ENCODE measurements around the gene HCFC1R1.
"Not testable (repeated sequence)": the region's sequence is repeated elsewhere in the genome, so short reads cannot be mapped to it uniquely, and the experiment has no call there.

Gene HCFC1R1, protein sequence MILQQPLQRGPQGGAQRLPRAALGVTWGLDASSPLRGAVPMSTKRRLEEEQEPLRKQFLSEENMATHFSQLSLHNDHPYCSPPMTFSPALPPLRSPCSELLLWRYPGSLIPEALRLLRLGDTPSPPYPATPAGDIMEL

DNA sequence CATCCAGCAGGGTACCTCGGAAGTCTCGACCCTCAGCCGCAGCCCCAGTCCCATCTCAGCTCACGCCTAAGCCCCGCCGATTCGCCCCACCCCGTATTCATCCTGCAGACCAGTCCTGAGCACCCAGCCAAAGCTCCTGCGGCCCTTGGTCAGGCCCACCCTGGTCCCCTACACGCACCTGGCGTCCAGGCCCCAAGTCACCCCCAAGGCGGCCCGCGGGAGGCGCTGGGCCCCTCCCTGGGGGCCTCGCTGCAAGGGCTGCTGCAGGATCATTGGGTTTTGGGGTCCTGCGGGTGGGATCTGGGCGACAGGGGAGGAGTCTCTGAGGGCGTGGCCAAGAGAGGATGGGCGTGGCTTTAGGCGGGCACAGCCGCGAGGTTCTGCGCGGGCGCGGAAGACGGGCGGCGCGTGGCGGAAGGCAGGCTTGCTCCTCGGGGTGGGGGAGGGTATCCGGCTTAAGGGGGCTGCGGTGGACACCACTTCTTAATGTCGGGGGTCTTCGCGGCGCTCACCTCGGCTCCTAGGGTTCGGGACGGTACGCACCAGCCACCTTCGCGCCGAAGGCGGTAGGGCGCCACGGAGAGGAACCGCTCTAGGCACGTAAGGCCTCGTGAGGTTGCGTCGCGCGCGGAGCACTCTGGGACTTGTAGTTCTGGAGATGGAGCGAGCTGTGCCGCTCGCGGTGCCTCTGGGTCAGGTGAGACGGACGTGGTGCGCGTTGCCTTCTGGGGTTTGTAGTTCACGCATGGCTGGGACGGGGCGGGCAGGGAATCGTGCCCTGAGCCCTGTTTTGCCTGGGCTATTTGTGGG, at the start of gene HCFC1R1, which contains the start of gene THOC6:
HCFC1R1 (minus strand) TSS at position 274 of the 810 bp plus-strand sequence; CDS start at position 273, 1 bp downstream.
THOC6 (plus strand) TSS at position 367 of the 810 bp plus-strand sequence; CDS start at position 659, 292 bp downstream.
- FAIRE-seq: no peak

DNA sequence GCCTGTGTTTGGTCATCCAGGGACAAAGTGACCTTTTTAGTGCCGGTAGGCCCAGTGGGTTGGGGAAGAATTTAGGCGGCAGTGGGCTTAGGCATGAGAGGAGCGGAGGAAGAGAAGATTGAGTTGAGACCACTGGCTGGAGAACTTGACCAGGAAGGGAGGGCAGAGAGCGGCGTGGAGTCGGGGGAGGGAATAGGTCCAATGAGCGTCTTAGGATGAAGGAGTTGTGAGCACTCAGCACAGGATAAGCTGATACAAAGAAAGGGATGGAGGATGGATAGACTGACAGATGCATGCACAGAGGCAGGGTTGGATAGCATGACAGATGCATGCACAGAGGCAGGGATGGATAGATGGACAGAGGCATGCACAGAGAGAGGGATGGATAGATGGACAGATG, 49.7 kb upstream of the HCFC1R1 start:
- no peak for FAIRE-seq

DNA sequence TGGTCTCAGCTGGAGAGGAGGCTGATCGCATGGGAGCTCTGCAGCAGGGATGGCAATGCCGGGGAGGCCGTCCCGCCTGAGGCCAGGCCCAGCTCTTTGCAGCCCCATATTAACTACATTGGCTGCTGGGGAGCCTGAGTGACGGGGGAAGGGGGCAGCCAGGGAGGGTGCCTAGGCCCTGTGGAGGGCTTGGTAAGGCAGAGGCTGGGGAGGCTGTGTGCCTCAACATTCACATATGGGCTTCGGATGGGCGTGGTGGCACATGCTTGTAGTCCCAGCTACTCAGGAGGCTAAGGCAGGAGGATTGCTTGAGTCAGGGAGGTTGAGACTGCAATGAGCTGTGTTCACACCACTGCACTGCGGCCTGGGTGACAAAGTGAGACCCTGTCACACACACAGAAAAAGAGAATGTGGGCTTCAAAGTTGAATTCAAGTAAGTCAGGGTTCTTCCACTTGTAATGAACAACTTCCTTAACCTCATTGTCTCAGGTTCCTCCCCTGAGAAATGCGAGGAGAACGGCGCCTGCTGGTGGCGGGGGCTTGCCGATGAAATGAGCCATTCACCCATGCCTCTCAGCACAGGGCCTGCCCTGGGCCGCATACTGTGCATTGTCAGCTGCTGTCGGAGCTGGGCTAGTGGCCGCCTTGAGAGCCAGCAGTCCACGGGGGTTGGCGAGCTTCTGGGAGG, 49.0 kb upstream of the HCFC1R1 start:
- FAIRE-seq: not testable (repeated sequence)

DNA sequence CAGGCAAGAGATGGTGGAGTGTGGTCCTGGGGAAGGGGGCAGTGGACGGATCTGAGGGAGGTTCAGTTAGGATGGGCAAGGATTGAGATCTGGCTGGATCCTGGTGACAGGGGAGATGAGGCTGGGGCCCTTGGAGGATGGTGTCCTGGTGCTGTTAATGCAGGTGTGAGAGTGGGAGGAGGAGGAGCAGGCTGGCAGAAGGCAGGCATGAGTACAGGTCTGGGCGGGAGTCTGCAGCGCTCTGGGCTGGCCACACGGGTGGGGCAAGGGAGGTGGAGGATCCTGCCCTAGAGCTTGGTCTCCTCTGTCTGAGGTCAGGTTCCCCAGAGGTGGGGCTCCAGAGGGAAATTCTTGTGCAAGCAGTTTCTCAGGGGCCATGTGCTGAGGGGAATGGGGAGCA, 48.4 kb upstream of the HCFC1R1 start:
- not testable (repeated sequence) for FAIRE-seq

DNA sequence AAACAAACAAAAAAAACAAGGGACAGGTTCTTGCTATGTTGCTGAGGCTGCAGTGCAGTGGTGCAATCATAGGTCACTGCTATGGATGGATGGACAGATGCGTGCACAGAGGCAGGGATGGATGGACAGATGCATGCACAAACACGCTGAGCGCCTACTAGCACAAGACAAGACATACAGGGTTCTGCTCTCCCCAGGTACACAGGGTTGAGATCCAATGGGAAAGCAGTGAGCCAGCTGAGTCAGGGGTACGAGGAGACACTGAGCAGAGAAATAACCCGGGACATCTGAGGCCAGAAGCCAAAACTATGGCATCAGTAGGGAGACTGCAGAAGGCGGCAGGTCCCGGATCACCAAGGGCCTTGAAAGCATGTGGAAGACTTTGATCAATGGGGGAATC, 47.9 kb upstream of the HCFC1R1 start:
- no peak for FAIRE-seq

DNA sequence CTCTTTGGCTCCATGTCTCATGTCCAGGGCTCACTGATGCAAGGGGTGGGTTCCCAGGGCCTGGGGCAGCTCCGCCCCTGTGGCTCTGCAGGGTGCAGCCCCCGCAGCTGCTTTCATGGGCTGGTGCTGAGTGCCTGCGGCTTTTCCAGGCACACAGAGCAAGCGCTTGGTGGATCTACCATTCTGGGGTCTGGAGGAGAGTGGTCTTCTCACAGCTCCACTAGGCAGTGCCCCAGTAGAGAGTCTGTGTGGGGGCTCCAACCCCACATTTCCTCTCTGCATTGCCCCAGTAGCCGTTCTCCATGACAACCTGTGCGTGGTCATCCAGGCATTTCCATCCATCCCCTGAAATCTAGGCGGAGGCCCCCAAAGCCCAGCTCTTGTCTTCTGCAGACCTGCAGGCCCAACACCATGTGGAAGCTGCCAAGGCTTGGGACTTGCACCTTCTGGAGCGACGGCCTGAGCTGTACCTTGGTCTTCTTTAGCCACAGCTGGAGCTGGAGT, 46.9 kb upstream of the HCFC1R1 start:
- no peak for FAIRE-seq

DNA sequence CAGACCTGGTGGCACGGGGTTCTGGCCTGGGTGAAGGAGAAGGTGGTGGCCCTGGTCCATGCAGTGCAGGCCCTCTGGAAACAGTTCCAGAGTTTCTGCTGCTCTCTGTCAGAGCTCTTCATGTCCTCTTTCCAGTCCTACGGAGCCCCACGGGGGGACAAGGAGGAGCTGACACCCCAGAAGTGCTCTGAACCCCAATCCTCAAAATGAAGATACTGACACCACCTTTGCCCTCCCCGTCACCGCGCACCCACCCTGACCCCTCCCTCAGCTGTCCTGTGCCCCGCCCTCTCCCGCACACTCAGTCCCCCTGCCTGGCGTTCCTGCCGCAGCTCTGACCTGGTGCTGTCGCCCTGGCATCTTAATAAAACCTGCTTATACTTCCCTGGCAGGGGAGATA, 45.4 kb upstream of the HCFC1R1 start:
- FAIRE-seq: not testable (repeated sequence)

DNA sequence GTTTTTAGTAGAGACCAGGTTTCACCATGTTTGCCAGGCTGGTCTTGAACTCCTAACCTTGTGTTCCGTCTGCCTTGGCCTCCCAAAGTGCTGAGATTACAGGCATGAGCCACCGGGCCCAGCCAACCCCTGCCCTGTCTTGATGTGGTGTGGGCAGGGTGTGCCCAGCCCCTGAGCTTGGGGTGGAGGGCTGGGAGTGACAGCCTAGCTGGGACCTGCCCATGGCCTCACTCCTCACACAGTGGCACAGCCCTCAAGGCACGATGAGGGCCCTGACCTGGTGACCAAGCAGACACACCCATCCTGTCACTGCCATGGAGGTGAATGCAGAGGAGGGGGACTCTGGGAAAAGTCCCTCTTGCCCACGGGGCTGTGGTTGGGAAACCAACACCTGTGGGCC, 44.7 kb upstream of the HCFC1R1 start:
- FAIRE-seq: no peak

DNA sequence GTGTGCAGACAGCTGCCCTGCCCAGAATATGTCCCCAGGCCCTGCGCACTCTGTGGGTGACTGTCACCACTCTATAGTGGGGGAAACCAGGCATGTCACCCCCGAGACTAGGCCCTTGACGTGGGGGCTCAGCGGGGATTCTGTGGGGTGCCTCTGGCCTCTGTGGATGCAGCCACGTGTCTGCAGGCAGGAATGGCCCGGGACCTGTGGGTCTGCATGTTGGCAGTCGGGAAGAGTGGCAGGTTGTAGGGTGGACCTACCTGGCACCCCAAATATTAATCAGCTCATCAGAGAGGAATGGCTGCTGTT, 42.7 kb upstream of the HCFC1R1 start:
- no peak for FAIRE-seq

DNA sequence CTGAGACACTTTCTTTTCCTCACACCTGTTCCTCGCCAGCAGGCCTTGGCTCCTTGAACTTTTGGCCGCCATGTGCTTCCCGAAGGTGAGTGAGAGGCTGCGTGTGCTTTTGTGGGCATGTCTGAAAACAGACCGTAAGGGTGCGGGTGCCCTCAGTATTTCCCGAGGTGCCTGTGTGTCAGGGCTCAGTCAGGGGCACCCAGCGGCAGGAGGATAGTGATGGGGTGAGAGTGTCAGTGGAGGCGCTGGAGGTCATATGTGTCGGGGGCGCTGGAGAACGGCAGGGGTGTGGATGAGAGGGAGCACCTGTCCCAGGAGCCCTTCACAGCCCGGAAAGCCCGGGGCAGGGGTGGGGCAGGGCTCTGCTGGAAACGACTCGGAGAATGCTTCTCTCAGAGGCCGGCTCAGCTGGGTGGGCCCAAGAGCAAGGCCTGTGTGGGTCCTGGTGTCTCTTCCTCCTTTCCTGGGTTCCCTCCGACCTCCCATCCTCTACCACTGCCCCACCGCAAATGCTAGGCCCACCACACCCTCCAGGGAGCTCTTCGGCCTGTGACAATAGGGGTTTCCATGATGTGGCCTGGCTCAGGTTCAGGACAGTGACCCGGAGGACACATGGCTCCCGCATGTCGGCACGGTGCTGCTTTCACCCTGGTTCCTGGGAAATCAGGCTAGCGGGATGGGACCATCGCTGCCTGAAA, 42.1 kb upstream of the HCFC1R1 start:
- no peak for FAIRE-seq

DNA sequence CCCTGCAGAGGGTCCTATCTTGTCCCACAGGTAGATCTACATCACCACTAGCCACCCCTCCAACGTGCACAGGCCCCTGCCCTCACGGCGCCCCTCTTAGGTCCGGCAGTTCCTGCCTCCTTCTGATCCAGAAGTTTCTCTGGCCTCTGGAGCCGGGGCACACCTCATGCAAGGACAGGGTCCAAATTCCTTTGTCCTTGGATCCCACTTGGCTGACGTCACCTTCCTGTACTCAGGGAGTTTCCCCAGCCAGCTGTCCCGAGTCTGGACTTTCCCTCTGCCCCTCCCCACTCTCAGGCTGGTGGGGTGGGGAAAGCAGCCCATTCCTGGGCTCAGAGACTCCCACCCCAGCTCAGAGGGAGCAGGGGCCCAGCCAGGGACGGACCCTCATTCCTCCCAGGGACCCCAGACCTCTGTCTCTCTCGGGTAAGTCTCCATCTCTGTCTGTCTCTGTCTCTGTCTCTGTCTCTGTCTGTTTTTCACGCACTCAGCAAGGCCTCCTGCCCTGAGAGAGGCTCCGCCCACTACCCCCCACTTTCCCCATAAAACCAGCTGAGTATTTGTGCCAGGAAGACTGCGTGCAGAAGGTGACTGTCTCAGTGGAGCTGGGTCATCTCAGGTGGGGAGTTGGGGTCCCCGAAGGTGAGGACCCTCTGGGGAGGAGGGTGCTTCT, 41.5 kb upstream of the HCFC1R1 start, which contains the start of gene IL32:
IL32 (plus strand) TSS at position 572 of the 673 bp plus-strand sequence. CDS start 172 bp downstream, outside the sequence.
- FAIRE-seq: no peak

DNA sequence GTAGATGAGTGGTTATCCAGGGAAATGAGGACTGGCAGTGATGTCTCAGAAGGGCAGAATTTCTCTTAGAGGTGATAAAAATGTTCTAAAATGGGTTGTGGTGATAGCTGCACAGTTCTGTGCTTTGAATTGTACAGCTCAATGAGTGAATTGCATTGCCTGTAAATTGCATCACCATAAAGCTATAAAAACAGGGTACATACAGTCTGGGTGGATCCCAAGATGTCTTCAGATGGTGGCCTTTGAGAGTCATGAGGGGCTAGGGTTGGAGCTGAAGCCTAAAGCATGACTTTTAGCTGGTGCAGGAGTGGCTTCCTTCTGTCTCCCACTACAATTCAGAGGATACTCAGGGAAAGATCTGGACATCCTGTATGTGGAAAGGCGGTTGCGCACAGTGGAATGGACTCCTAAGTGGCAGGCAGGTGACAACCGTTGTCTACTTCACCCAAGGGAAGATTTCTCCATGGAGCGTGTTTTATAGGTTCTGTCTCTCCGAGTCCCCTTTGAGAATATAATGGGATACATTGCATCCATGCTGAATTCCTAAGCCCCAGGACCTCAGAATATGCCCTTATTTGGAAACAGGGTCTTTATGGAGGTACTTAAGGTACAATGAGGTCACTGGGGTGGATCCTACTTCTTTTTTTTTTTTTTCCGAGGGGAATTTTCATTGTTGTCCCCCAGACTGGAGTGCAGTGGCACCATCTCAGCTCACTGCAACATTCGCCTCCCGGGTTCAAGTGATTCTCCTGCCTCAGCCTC, 40.1 kb upstream of the HCFC1R1 start:
- no peak for FAIRE-seq

DNA sequence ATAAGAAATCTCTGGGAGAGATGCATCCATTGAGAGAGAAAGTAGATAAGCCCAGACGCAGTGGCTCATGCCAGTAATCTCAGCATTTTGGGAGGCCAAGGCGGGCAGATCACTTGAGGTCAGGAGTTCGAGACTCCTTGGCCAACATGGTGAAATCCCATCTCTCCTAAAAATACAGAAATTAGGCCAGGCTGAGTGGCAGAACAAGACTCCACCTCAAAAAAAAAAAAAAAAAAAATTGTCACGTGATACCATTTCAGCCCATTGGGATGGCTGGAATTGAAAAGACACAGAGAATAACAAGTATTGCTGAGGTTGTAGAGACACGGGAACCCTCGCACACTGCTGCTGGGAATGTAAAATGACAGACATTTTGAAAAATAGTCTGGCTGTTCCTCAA, 38.8 kb upstream of the HCFC1R1 start:
- no peak for FAIRE-seq

DNA sequence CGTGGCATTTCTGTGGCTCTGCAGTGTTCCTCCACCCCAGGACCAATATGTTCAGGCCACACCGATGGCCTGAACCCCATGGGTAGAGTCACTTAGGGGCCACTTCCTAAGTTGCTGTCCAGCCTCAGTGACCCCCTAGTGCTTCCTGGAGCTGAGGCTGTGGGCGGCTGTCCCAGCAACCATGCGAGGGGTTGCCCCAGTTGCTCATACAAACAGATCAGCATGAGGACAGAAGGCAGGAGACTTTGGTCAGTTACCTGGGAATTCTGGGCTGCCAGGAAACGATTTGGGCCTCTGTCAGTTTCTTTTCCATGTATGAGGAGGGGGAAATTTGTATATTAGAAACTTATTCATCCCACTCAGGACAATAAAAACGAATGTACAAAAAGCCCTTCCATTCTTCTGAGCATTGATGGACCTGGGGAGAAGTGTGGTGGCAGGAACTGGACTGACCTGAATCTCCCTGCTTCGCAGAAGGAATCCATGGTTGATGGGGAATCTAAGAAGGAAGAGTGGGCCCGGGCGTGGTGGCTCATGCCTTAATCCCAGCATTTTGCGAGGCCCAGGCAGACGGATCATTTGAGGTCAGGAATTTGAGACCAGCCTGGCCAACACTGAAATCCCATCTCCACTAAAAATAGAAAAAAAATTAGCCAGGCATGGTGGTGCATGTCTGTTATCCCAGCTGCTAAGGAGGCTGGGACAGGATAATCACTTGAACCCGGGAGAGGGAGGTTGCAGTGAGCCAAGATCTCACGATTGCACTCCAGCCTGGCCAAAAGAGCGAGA, 36.8 kb upstream of the HCFC1R1 start:
- no peak for FAIRE-seq

DNA sequence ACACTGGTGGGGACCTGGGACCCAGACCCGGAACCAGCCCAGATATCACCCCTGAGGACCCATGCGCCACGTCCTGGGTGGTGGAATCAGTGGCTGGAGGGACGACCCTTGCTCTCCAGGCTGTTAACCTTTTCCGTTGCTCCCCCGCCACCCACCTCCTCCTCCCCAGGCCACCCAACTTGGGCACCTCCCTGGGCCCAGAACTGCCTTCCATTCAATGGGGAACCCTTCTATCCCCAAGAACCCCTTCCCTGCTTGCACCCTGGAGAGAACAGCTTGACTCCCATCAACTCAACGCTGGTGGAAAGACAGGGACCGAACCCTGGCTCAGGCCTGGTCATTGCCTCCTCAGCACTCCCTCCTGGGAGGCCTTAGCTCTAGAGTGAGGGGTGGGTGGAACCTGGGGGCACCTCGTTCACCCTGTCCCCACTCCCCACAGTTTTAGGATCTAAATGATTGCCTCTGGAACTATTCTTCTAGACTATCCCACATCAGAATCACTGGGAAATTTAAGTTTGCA, 36.0 kb upstream of the HCFC1R1 start:
- no peak for FAIRE-seq

DNA sequence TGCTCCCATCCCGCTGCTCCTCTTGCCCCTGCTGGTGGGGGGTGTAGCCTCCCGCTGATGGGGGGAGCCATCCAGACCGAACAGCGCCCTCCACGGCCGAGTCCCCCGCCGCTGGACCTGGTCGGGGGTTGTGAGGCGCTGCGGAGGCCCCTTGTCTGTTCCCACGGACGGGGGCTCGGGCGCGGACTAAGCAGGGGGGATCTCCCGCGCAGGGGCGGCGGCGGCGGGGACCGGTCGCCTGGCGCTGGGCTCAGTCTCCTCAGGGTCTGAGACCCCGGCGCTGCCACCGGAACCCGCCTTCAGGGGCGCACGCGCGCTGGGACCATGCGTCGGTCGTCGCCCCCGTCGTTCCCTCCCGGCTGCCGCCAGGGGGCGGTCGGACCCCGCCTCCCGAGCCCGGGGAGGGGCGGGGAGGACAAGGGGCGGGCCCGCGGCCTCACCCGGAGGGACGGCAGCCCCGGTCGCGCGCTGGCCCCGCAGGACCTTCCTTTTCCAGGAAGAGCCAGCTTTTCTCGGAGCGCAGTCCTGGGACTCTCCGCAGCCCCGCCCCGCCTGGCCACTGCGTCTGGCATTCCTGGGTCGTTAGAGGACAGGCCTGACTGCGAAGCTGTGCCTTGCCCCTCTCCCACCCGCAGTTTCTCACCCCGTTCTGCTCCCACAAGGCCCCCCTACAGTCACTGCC, 35.4 kb upstream of the HCFC1R1 start:
- FAIRE-seq: no peak

DNA sequence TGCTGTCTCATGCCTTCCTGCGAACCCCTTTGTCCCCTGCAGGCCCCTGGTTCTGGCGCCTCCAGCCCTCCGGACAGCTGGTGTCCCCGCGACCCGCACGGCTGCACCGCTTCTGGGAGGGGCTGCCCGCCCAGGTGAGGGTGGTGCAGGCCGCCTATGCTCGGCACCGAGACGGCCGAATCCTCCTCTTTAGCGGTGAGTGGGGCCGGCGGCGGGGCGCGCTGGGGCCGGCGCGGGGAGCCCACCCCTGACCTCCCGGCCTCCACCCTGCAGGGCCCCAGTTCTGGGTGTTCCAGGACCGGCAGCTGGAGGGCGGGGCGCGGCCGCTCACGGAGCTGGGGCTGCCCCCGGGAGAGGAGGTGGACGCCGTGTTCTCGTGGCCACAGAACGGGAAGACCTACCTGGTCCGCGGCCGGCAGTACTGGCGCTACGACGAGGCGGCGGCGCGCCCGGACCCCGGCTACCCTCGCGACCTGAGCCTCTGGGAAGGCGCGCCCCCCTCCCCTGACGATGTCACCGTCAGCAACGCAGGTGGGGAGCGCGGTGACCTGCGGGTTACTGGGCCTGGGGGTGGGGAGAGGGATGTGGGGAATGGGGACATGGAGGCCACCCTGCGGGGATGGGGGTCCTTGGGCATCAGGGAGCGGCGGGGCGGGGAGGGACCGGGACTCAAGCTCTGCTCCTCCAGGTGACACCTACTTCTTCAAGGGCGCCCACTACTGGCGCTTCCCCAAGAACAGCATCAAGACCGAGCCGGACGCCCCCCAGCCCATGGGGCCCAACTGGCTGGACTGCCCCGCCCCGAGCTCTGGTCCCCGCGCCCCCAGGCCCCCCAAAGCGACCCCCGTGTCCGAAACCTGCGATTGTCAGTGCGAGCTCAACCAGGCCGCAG, 34.6 kb upstream of the HCFC1R1 start:
- no peak for FAIRE-seq
